Breast epithelium (tissue), 4 donors: ENCODE measurements around the gene GOLGB1. TPM values are rescaled to one million over a fixed set of nuclear protein-coding genes. Genes with fewer than 3 reads are reported as not detected.

Experiments
- DNase-seq, 2 donors: peaks; one replicate each; pipeline ENCODE4 v3.0.0-alpha.2; 2019; ENCODE audit warnings: low spot score in 2 of 2
- H3K27ac ChIP-seq, 2 donors: fragments of 200-600 bp; sonication (generic) in 1 of 2; one replicate each; pipeline ENCODE4 v1.5.1; 2016 to 2019; ENCODE audit warnings: mild to moderate bottlenecking in 1 of 2
- H3K27me3 ChIP-seq, 2 donors: fragments of 200-600 bp; sonication (generic) in 1 of 2; one replicate each; pipeline versions ENCODE4 v1.5.1 to v1.6.0; 2017 to 2019; ENCODE audit warnings: control low read depth in 1 of 2, mild to moderate bottlenecking in 1 of 2
- H3K36me3 ChIP-seq: fragments of 200-600 bp; one replicate; pipeline ENCODE4 v1.5.1; 2019
- H3K4me1 ChIP-seq, 2 donors: fragments of 200-600 bp; sonication (generic); one replicate each; pipeline ENCODE4 v1.5.1; 2016 to 2019; ENCODE audit warnings: control low read depth in 1 of 2
- H3K4me3 ChIP-seq, 3 donors: fragments of 200-600 bp; sonication (generic); 1 replicate in 2 of 3; 2 replicates in 1 of 3; pipeline ENCODE4 v1.5.1; 2016 to 2019; ENCODE audit warnings: mild to moderate bottlenecking in 3 of 3, moderate library complexity in 2 of 3
- H3K9me3 ChIP-seq, 2 donors: fragments of 200-600 bp; sonication (generic) in 1 of 2; one replicate each; pipeline ENCODE4 v1.5.1; 2016 to 2019; ENCODE audit warnings: control low read depth in 1 of 2
- CTCF ChIP-seq, 3 donors: fragments of 450-650 bp; IDR thresholded peaks; one replicate each; pipeline ENCODE4 v1.5.1; 2016 to 2017; ENCODE audit warnings: antibody characterized with exemption in 3 of 3, mild to moderate bottlenecking in 3 of 3, moderate library complexity in 3 of 3
- POLR2A ChIP-seq: fragments of 450-650 bp; IDR thresholded peaks from one replicate; pipeline ENCODE4 v1.6.1; 2016; ENCODE audit warnings: antibody characterized with exemption, mild to moderate bottlenecking, moderate library complexity
- POLR2AphosphoS5 ChIP-seq, 3 donors: sonication (generic); formaldehyde crosslinking; IDR thresholded peaks; one replicate each; pipeline ENCODE4 v1.6.1; 2017; ENCODE audit warnings: antibody characterized with exemption in 3 of 3
- intact Hi-C: fragments of 100-400 bp; cut with DNase I; formaldehyde crosslinking; loops from one replicate; pipeline ENCODE4 v1.15.1; 2023; ENCODE audit warnings: low total_unique reads
- total RNA-seq, 3 donors: library from RNA; depleted of rRNA; stranded (reverse); fragments of >200 nt; gene quantifications; one replicate each; pipeline ENCODE4 v1.1.0, GENCODE V29; 2016

The GOLGB1 gene
- total RNA-seq, 3 donors from 2014 or later: 95.4 to 106 (median 95.4) TPM

DNA sequence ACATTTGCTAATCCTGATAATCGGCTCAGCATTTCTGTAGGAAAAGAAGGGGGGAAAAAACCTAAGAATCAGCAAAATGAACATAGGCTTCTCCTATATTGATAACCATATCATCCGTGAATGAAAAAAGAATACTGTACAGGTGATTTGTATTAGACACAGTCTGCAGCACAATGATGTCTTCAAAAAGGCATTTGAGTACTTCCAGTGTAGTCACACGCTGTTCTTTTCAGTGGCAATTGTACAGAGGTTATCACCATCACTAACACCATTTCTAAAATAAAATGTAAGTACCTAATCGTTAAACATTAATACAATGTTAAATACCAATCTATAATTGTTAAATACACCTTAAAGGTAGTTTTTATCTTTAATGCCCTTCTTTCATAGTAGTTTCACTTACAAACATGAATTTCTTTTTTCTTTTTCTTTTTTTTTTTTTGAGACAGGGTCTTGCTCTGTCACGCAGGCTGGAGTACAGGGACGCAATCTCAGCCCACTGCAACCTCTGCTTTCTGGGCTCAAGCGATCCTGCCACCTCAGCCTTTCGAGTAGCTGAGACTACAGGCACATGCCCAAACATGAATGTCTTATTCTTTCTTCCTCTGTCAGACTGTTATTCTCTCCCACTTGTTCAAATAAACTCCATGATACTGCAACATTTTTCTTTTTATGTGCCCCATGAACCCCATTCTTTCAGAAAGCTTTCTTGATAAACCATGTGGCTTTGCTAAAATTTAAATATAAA, 18.4 kb downstream of the GOLGB1 start:
- DNase-seq: no peak
- no peaks in the 10 kb centered on the region for H3K27me3 ChIP-seq
- no peak overlapping the region for H3K4me3 ChIP-seq
- TF ChIP-seq POLR2AphosphoS5 (IDR thresholded peaks at IDR 0.05) (no peak), CTCF (IDR thresholded peaks at IDR 0.05) (no peak), POLR2A (no peak)
- intact Hi-C loops: no loop called here
- no peaks in the 10 kb centered on the region for H3K4me1 ChIP-seq
- no peaks in the 10 kb centered on the region for H3K9me3 ChIP-seq
- no peaks in the 10 kb centered on the region for H3K36me3 ChIP-seq
- no peak overlapping the region for H3K27ac ChIP-seq

GRCh38 chr3:121724130-121724529, 25.4 kb downstream of the GOLGB1 start:
- no peak overlapping the region for H3K4me3 ChIP-seq
- DNase-seq: no peak
- intact Hi-C loops: no loop called here
- TF ChIP-seq CTCF (IDR thresholded peaks at IDR 0.05): no peak
- no peak for TF ChIP-seq POLR2AphosphoS5 (IDR thresholded peaks at IDR 0.05)
- TF ChIP-seq POLR2A: no peak
- no peaks in the 10 kb centered on the region for H3K4me1 ChIP-seq
- no peak overlapping the region for H3K27ac ChIP-seq
- H3K27me3 ChIP-seq: no peaks in the 10 kb centered on the region
- H3K9me3 ChIP-seq: no peaks in the 10 kb centered on the region
- H3K36me3 ChIP-seq: peaks cover 10% of the 10 kb centered on the region

DNA sequence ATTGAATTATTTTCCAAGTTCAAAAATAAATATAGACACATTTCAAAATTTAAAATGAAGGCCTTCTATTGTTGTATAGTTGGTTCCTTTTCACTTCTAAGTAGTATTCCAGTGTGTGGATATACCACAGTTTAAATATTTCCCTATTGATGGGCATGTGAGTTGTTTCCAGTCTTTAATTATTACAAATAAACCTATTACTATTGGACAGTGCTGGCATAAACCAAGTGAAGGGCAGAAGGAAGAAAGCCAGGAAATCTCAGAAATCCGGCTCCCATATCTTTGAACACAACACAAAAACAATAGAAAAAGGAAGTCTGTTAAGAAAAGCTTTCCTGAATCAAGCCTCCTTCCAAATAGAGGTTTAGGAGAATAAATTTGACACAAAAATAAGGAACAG, 26.1 kb downstream of the GOLGB1 start:
- Histone ChIP-seq H3K27me3 (no peaks in the 10 kb centered on the region), H3K9me3 (no peaks in the 10 kb centered on the region), H3K4me3 (no peak overlapping the region), H3K36me3 (peaks cover 11% of the 10 kb centered on the region), H3K27ac (no peak overlapping the region), H3K4me1 (no peaks in the 10 kb centered on the region)
- TF ChIP-seq CTCF (IDR thresholded peaks at IDR 0.05) (no peak), POLR2AphosphoS5 (IDR thresholded peaks at IDR 0.05) (no peak), POLR2A (no peak)
- no peak for DNase-seq
- intact Hi-C loops: no loop called here

GRCh38 chr3:121722411-121722810, 27.1 kb downstream of the GOLGB1 start:
- no peak for DNase-seq
- Histone ChIP-seq H3K4me3 (no peak overlapping the region), H3K9me3 (no peaks in the 10 kb centered on the region), H3K36me3 (peaks cover 11% of the 10 kb centered on the region), H3K27ac (no peak overlapping the region), H3K27me3 (no peaks in the 10 kb centered on the region), H3K4me1 (no peaks in the 10 kb centered on the region)
- intact Hi-C loops: no loop called here
- no peak for TF ChIP-seq CTCF (IDR thresholded peaks at IDR 0.05)
- no peak for TF ChIP-seq POLR2A
- no peak for TF ChIP-seq POLR2AphosphoS5 (IDR thresholded peaks at IDR 0.05)

- Histone ChIP-seq H3K27ac (no peak overlapping the region), H3K9me3 (no peaks in the 10 kb centered on the region), H3K4me3 (no peak overlapping the region), H3K27me3 (no peaks in the 10 kb centered on the region), H3K36me3 (peaks cover 16% of the 10 kb centered on the region), H3K4me1 (no peaks in the 10 kb centered on the region)
- TF ChIP-seq POLR2A (no peak), POLR2AphosphoS5 (IDR thresholded peaks at IDR 0.05) (no peak), CTCF (IDR thresholded peaks at IDR 0.05) (no peak)
- intact Hi-C loops: no loop called here
- no peak for DNase-seq
These were observed 29.4 kb downstream of the GOLGB1 start for GRCh38 chr3:121720163-121720562.
